GM19193 (cell line): ENCODE measurements around the gene MAP3K10.

Source experiments
- POLR2A ChIP-seq: IDR thresholded peaks from 4 replicates; pipeline ENCODE4 v1.6.1; 2011; ENCODE audit not compliant: insufficient read depth, insufficient read length; ENCODE audit errors: extremely low read depth

MAP3K10 gene

GRCh38 chr19:40205760-40206159 is 14.5 kb downstream of the MAP3K10 start:
- TF ChIP-seq POLR2A: no peak

GRCh38 chr19:40208602-40209001 is 17.4 kb downstream of the MAP3K10 start:
- no peak for TF ChIP-seq POLR2A

- no peak for TF ChIP-seq POLR2A
These were observed 19.7 kb downstream of the MAP3K10 start for GRCh38 chr19:40210889-40211288.

GRCh38 chr19:40213251-40213829 is 22.1 kb downstream of the MAP3K10 start:
- no peak for TF ChIP-seq POLR2A

GRCh38 chr19:40213882-40214570 is 22.8 kb downstream of the MAP3K10 start:
- no peak for TF ChIP-seq POLR2A

- TF ChIP-seq POLR2A: no peak
These were observed 23.7 kb downstream of the MAP3K10 start for GRCh38 chr19:40214936-40215335.

- no peak for TF ChIP-seq POLR2A
These were observed 25.0 kb downstream of the MAP3K10 start for GRCh38 chr19:40216013-40216776.

- no peak for TF ChIP-seq POLR2A
These were observed 25.5 kb downstream of the MAP3K10 start for GRCh38 chr19:40216777-40217026.

- TF ChIP-seq POLR2A: no peak
These were observed 26.0 kb downstream of the MAP3K10 start for GRCh38 chr19:40217027-40217810.

- no peak for TF ChIP-seq POLR2A
These were observed 27.0 kb downstream of the MAP3K10 start, which contains the start of gene TTC9B for GRCh38 chr19:40217934-40218890. TSS of gene TTC9B (minus strand) at chr19:40218384. CDS start at chr19:40218381, 3 bp downstream.

GRCh38 chr19:40219721-40220276 is 28.6 kb downstream of the MAP3K10 start:
- no peak for TF ChIP-seq POLR2A

- TF ChIP-seq POLR2A: no peak
These were observed 29.4 kb downstream of the MAP3K10 start for GRCh38 chr19:40220674-40221073.

- TF ChIP-seq POLR2A: no peak
These were observed 30.8 kb downstream of the MAP3K10 start for GRCh38 chr19:40221858-40222619.
